ENCODE data around the gene PCBP2.

DNA sequence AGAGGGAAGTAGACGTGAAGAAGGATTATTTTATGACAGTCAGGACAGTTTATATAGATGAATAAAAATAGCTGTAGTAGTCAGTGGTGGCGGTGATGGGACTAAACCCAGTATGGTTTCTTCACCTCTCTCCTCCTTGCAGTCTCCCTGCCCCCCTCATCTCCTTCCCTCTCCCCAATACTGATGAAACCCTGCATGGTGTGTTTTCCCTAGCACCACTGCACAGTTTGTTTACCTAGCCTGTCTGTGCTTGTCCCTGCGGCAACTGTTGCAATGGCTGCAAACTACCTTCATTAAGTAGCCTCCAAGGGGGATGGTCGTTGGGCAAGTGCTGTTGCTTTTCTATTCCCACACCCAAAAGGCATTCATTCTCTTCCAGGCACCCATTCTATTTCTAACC is 14.7 kb downstream of the PCBP2 start:
- TF ChIP-seq, protein P1, sequence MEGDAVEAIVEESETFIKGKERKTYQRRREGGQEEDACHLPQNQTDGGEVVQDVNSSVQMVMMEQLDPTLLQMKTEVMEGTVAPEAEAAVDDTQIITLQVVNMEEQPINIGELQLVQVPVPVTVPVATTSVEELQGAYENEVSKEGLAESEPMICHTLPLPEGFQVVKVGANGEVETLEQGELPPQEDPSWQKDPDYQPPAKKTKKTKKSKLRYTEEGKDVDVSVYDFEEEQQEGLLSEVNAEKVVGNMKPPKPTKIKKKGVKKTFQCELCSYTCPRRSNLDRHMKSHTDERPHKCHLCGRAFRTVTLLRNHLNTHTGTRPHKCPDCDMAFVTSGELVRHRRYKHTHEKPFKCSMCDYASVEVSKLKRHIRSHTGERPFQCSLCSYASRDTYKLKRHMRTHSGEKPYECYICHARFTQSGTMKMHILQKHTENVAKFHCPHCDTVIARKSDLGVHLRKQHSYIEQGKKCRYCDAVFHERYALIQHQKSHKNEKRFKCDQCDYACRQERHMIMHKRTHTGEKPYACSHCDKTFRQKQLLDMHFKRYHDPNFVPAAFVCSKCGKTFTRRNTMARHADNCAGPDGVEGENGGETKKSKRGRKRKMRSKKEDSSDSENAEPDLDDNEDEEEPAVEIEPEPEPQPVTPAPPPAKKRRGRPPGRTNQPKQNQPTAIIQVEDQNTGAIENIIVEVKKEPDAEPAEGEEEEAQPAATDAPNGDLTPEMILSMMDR (conservative IDR thresholded peaks at IDR 0.05): no peak
- TF ChIP-seq ZFX (IDR thresholded peaks at IDR 0.05): no peak
